ENCODE results near the gene EPHB6.
A peak's percentile ranks its signal among the peaks of the same experiment; 100 is the strongest.

The EPHB6 gene

DNA sequence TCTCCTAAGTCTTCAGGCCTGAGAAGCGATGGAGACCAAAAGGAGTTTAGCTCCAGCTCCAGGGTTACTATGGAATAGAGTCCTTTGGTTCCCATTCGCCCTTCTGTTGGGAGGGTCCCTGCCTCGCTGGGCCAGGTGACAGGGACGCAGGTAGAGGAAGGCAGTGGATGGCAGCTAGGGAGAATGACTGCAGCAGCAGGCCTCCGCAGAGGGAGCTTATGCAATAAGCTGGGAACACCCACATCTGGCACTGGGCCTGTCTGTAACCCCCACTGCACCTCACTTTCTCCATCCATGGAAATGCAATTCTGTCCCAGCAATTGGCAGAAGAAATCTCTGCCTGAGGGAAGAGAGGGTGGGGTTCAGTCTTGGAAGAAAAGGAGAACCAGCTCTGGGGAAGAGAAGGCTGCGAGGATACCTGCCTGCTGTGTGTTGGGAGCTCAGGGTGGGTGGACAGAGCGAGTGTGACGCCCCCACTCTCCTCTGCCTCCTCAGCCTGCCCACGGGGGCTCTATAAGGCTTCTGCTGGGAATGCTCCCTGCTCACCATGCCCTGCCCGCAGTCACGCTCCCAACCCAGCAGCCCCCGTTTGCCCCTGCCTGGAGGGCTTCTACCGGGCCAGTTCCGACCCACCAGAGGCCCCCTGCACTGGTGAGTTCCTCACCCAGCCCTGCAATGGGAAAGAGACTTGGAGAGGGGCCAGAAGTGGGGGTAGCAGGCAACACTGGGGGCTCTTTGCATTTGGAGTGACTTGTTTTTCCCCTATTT is 10.3 kb downstream of the EPHB6 start:
- no peak for DNase-seq

DNA sequence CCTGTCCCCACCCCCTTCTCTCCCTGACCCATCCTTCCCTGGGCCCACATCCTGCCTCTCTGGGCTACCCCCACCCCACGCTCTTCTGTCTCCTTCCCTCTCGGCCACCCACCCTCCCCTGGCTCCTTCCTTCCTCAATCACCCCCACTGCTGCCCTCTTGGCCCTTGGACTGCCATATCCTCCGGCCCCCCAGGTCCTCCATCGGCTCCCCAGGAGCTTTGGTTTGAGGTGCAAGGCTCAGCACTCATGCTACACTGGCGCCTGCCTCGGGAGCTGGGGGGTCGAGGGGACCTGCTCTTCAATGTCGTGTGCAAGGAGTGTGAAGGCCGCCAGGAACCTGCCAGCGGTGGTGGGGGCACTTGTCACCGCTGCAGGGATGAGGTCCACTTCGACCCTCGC is 10.9 kb downstream of the EPHB6 start:
- DNase-seq, result no peak

DNA sequence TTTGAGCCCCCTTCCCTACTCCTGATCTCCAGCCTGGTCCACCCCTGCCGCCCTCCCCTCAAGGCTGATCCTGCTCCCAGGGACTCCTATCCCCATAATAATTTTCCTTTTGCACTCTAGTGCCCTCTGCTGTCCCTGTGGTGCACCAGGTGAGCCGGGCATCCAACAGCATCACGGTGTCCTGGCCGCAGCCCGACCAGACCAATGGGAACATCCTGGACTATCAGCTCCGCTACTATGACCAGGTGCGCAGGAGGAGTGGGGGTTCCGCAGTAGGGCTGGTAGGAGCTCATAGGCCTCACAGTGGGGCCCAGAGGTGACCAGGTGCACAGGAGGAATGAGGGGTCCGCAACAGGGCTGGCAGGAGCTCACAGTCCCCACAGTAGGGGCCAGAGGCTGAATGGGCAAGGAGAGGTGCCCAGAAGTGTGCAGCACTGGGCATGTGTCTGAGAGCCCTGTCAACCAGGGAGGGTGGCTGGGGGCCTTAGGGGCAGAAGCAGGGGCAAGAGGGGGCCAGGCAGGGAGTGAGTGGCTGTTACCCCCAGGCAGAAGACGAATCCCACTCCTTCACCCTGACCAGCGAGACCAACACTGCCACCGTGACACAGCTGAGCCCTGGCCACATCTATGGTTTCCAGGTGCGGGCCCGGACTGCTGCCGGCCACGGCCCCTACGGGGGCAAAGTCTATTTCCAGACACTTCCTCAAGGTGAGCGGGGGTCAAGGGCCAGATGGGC is 11.7 kb downstream of the EPHB6 start:
- DNase-seq, result peak in 1 of 2 experiments; percentile 43

DNA sequence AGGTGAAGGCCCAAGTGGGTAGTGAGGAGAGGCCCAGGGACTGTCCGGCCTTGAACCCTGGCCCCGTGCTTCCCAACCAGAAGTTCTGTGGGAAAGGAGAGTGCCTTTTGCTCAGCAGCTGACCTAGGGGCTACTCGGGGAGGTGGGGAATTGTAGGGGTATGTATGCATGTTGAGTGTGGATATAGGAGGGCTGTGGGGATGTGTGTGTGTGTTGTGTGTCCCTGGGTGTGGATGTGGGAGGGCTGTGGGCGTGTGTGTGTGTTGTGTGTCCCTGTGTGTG is 12.2 kb downstream of the EPHB6 start:
- no peak for DNase-seq

DNA sequence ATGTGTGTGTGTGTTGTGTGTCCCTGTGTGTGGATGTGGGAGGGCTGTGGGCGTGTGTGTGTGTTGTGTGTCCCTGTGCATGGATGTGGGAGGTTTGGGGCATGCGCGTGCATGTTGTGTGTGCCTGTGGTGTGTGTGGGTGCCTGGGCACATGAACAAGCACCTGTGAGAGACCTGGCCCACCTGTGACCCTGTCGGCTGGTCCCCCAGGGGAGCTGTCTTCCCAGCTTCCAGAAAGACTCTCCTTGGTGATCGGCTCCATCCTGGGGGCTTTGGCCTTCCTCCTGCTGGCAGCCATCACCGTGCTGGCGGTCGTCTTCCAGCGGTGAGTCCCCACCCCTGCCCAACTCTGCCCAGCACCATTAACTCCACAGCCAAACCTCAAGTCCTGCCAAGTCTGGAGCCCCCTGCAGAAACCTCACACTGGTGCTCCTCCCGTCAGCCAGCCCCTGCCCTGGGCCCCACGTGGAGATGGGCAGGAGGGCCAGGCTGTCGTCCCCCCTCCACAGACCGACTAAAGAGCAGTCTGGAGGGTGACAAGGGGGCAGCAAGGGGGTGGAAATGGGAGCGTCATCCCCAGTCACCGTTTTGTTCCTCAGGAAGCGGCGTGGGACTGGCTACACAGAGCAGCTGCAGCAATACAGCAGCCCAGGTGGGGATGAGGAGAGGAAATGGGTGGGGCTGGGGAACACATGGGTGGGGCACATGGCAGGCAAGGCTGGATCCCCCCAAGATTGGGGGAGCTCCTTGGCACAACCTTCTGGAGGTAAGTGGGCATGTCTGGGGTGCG is 12.7 kb downstream of the EPHB6 start:
- DNase-seq, result peak in 1 of 2 experiments; percentile 11

DNA sequence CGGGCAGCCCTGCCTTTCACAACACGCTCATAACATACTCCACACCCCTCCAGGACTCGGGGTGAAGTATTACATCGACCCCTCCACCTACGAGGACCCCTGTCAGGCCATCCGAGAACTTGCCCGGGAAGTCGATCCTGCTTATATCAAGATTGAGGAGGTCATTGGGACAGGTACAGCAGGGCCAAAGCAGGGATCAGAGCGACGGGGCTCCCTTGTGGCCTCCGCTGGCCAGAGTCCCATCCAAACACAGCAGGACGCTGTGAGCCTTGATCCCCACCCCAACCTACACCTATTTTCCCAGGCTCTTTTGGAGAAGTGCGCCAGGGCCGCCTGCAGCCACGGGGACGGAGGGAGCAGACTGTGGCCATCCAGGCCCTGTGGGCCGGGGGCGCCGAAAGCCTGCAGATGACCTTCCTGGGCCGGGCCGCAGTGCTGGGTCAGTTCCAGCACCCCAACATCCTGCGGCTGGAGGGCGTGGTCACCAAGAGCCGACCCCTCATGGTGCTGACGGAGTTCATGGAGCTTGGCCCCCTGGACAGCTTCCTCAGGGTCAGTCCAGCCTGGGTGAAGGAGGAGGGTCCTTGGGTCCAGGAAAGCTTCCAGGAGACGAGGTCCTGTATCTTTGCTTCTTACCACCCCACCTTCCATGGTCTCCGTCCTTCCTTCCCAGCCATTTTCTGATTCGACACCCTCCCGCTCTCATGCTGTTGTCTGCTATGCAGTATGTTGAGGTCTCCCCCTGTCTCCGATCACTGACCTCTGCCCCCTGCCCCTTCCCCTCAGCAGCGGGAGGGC is 13.5 kb downstream of the EPHB6 start:
- peak in 1 of 2 experiments; percentile 1 for DNase-seq

DNA sequence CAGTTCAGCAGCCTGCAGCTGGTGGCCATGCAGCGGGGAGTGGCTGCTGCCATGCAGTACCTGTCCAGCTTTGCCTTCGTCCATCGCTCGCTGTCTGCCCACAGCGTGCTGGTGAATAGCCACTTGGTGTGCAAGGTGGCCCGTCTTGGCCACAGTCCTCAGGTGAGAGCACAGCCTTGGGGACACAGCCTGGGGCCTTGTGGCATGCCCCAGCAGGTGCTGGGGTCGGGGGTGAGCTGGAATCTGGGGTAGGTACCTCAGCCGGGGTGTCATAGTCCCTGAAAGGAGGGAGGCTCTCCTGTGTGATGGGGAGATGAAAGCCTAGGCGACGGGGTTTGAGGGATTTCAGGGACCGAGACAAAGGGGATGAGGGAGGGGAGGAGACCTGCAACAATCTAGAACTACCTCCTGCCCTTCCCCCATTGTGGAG is 14.1 kb downstream of the EPHB6 start:
- DNase-seq, result peak in 1 of 2 experiments; percentile 4

DNA sequence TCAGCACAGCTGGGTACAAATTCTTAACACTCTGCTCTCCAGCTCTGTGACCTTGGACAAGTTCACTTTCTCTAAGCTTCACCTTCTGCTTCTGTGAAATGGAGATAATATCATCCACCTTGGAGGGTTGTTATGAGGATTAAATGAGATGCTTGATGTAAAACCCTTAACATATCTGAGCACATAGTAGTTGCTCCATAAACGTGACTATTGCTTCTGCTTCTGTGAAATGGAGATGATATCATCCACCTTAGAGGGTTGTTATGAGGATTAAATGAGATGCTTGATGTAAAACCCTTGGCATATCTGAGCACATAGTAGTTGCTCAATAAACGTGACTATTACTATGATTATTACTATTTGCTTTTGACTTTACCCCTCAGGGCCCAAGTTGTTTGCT is 14.6 kb downstream of the EPHB6 start:
- DNase-seq, result no peak

DNA sequence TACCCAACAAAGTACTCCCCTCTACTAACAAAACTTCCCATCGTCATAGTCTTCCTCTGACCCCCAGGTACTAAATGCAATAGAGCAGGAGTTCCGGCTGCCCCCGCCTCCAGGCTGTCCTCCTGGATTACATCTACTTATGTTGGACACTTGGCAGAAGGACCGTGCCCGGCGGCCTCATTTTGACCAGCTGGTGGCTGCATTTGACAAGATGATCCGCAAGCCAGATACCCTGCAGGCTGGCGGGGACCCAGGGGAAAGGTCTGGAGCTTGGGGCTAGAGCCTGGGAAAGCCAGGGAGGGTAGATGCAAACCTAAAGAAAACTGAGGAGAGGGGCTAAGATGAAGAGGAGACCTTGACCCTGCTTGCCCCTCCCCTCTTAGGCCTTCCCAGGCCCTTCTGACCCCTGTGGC is 15.3 kb downstream of the EPHB6 start:
- DNase-seq, result peak; percentile 2 to 7

DNA sequence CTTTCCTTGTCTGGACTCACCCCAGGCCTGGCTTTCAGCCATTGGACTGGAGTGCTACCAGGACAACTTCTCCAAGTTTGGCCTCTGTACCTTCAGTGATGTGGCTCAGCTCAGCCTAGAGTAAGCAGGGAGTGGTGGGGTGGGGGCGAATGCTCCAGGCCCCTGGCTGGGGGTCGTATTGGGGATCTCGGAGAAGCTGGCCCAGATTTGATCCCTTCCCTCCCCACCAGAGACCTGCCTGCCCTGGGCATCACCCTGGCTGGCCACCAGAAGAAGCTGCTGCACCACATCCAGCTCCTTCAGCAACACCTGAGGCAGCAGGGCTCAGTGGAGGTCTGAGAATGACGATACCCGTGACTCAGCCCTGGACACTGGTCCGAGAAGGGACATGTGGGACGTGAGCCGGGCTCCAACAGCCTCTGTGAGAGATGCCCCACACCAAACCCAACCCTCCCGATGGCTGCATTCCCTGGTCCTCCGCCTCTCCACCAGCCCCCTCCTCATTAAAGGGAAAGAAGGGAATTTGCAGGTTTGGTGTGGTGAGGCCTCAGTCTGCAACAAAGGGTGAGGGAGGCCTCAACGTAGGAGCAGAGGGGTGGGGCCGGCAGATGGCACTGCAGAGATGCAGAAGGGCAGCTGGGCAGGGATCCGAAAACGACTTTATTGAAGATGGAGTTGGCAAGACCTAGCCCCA is 15.8 kb downstream of the EPHB6 start:
- DNase-seq, result peak; percentile 9 to 14

DNA sequence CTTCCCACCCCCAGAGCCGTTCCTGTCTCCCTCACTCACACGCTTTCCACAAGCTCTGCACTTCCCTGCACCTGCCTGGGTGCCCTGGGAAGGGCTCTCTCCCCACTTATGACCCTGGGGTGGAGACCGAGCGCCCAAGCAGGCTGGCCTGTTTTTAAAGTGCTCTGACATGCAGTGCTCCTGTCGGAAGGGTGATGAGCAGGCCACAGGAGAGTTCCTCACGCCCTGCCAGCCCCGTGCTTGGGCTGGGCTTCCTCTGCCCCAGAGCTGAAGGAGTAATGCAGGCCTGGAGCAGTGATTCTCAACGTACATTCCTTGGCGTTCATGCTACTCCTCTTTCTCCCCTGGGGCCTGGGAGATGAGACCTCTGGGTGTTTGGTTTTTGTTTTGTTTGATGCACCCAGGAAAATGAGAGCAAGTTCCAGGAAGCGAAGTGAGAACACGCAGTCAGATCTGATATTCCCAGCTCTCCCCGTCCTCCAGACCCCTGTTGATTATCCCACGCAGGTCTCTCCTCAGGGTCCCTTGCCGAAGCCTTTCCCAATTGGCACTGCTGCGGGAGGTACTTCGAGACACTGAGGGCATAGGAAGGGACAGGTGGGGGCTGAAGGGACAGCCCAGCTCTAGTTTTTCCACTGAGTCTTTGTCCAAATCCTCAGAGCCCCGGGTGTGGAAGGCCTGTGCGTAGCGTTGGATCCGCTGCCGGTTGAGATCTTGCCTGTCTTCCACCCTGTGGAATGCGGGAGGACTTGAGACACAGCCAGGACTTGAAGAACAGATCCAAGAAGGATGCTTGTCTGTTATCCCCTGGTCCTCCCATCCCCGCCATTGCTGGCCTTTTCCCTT is 16.6 kb downstream of the EPHB6 start:
- peak in 1 of 2 experiments; percentile 11 for DNase-seq

DNA sequence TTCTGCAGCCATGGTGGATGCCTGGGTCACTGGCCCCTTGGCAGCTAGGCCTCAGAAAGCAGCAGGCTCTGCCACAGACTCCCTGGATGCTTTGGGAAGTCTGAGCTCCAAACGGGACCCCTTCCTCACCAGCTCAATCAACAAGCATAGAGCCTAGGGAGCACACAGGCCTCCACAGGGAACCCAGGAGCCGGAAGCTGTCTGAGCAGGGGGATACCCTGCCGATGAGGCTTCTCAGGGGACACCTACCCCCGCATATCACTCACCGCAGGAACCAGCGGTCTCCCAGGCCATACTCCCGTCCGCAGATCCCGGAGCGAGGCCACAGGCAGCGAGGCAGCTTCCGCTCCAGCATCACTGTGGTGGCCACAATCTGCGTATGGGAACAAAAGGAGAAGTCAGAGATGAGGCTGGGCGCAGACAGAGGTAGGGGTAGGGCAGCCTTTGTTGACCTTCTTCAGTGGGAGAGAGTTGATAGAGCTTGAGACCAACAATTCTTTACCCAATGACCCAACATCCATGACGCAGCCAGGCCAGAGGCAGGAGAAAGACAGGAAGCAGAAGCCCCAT is 17.3 kb downstream of the EPHB6 start:
- no peak for DNase-seq

DNA sequence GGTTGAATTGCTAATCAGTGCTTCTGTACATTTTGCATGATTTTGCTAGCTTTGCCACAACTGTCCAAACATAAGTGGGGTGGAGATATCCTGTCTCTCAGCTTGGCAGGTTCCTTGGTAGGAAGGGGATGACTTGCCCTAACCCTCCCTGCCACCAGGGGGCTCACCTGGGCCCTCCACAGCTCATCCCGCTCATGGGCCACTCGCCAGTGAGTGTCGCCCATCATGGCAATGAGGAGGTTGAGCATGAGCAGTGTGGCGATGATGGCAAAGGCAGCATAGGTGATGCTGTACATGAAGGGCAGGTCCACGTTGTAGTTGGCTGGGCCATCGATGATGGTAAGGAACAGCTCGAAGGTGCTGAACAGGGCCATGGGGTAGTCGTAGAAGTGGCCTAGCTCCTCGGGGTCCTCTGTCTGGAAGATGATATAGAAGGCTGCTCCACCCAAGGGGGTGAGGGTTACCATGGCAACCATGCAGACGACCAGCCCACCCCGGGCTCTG is 18.5 kb downstream of the EPHB6 start:
- peak; percentile 62 to 65 for DNase-seq

DNA sequence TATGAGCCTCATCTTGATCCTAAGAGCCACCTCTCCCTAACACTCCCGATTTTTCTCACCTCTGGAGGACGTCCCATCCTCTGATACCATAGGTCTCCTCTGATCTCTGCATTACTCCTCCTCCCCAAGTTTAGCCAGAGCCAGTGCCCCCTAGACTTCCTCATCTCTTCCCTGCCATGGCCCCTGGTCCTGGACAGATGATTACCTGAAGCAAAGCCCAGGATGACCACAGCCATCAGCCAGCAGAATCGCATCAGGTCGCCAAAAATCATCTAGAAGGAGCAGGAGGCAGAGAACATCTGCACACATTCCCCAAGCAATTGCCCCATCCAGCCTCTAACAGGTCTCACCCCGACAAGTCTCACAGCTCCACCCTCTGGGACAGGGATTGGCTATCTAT is 19.0 kb downstream of the EPHB6 start:
- DNase-seq, result no peak

DNA sequence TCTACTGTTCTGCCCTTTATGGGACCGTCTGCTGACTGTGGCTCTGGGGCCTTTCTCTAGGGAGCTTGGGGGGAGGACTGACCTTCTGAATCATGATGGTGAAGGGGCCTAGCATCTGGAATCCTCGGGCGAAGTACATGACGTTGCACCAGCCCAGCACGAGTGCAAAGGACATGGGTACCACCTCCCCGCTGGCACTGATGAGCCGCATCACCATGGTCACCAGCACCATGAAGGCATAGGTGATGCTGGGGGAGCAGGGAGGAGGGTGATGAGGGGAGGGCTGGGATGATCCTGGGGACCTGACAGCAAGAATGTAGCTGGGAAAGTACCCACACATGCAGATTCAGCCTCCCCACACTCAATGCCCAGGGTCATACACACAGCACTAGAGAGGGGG is 19.5 kb downstream of the EPHB6 start:
- DNase-seq, result no peak

DNA sequence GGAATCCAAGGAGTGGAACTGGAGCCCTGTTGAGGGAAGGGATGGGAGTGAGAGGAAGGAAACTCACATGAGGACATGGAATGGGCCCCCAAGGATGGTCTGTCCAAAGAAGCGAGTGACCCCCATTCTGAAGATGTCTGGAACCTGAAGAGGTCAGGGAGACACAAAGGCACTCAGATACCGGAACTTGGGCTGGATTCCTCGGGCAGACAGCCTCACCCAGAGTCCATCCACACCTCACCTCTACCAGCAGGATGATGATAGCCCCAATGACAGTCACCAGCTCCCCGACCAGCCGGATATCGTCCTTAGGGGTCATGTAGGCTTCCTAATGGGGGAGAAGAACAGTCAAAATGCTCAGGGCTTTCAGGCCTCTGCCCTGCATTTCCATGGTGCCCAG is 20.0 kb downstream of the EPHB6 start:
- no peak for DNase-seq

DNA sequence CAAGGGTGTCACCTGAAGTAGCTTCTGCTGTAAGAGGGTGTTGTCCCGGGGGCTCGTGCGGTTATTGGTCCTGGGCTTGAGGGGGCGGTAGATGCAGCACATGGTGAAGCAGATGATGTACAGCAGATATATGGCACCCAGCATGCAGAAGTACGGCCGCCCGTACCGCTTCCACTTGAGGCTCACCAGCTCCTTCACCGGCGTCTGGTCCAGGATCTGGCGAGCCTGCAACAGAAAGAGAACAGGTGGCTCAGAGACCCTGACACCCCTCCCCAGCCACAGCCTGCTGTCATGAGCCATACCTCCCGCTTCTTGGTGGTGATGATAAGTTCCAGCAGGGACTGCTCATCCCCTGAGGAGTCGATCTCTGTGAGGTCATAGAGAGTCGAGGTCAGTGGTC is 20.6 kb downstream of the EPHB6 start:
- DNase-seq, result no peak

DNA sequence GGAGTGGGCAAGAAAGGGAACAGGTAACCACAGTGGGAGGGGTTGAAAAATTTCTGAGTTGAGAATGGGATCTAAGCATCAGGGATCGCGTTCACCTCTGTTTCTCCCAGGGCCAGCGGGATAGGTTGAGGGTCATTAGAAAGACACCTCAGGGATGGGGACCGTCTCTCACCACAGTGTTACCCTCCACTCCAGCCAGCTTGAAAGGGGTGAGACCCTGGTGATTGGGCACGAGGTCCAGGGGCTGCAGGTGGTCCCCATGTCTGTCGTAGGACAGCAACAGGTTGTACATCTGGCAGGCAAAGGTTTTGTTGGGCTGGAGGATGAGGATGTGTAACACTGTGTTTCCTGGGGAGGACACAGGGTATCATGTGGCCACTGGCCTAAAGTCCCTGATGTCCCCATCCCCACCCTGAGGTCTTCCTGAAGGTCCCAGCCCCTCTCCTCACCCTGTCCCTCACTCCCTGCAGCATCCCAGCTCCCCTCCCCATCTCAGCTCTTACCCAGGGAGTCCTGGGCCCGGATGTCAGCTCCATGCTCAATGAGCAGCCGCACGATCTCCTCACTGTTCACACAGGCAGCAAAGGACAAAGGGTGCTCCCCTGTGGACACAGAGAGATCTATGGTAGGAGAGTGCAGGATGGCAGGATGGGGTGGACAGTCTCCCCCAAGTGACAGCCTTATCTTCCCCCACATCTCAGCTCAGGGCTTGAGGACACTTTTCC is 21.5 kb downstream of the EPHB6 start:
- no peak for DNase-seq

DNA sequence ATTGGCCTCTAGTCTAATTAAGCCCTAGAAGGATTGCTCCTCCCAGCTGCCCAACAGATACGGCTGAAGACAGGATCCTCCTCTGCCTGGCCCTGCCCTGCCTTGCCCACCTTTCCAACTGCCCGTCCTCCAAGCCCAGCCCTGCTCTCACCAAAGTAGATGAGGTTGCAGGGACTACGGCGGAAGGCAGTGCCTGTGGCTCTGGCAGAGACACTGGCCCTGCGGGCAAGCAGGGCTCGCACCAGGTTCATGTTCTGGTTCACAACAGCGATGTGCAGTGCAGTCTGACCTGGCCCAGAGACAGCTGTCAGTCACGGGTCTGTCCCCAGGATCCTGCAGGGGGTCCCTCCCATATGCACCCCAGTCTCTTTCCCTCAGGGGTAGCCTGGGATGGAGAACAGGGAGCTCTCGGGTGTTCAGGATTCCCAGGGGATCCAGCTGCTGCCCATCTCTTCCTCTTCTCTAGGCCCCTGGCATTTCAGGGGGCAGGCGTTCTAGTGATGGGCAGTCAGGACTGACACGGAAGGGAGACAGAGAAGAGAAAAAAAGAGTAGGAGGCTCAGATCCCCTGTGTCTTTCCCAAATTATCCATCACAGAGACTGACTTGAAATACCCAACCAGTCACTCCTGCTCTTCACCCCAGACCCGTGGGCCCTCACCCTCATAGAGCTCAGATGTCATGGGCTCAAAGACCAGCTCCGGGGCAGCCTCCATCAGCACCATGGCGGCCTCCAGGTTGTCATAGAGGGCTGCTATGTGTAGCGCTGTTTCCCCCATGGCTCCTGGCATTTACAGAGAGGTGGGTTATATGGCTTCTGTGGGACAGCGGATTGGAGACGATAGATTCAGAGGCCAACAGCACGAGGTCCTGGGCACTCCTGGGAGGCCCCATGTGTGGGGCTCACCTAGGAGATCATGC is 22.4 kb downstream of the EPHB6 start:
- DNase-seq, result no peak

All from activated T-cell treated with anti-CD3 and anti-CD28 coated beads, Interleukin-2, amount 50 U/mL, for 48 hours (primary cell).